Gastroesophageal sphincter (tissue), 3 donors: ENCODE measurements around the gene FAAH.

ENCODE experiments used
- POLR2A ChIP-seq, 2 donors: fragments of 450-650 bp; IDR thresholded peaks; one replicate each; pipeline ENCODE4 v1.6.1; 2017; ENCODE audit warnings: antibody characterized with exemption in 2 of 2, mild to moderate bottlenecking in 2 of 2, moderate library complexity in 1 of 2
- TF ChIP-seq, protein P1 (sequence below), 4 experiments: fragments of 200-600 bp in 2 of 4; fragments of 450-650 bp in 2 of 4; sonication (generic) in 1 of 4; IDR thresholded peaks; one replicate each; pipeline ENCODE4 v1.5.1; 2017 to 2019; ENCODE audit warnings: antibody characterized with exemption in 4 of 4, mild to moderate bottlenecking in 2 of 4, moderate library complexity in 2 of 4

- TF ChIP-seq, protein P1, sequence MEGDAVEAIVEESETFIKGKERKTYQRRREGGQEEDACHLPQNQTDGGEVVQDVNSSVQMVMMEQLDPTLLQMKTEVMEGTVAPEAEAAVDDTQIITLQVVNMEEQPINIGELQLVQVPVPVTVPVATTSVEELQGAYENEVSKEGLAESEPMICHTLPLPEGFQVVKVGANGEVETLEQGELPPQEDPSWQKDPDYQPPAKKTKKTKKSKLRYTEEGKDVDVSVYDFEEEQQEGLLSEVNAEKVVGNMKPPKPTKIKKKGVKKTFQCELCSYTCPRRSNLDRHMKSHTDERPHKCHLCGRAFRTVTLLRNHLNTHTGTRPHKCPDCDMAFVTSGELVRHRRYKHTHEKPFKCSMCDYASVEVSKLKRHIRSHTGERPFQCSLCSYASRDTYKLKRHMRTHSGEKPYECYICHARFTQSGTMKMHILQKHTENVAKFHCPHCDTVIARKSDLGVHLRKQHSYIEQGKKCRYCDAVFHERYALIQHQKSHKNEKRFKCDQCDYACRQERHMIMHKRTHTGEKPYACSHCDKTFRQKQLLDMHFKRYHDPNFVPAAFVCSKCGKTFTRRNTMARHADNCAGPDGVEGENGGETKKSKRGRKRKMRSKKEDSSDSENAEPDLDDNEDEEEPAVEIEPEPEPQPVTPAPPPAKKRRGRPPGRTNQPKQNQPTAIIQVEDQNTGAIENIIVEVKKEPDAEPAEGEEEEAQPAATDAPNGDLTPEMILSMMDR (IDR thresholded peaks at IDR 0.05): no peak
- TF ChIP-seq POLR2A (IDR thresholded peaks at IDR 0.05): no peak
These were observed 29.6 kb downstream of the FAAH start for GRCh38 chr1:46423574-46424240.
